GM18873 (cell line): ENCODE data around the gene SP100.
A peak's percentile ranks its signal among the peaks of the same experiment; 100 is the strongest.

ENCODE experiments used
- ATAC-seq: cut with Tn5 transposase; IDR thresholded peaks from one replicate; pipeline ENCODE4 v1.9.1; 2021; ENCODE audit warnings: mild to moderate bottlenecking, moderate library complexity, moderate number of reproducible peaks; ENCODE audit not compliant: unreplicated experiment, low FRiP score

The SP100 gene

GRCh38 chr2:230521386-230521785, 105.4 kb downstream of the SP100 start:
- ATAC-seq, result no peak

- ATAC-seq, result no peak
Measured at GRCh38 chr2:230525682-230526081, 109.7 kb downstream of the SP100 start.

- ATAC-seq, result peak; percentile 53
Measured at GRCh38 chr2:230537531-230537976, 121.6 kb downstream of the SP100 start.

DNA sequence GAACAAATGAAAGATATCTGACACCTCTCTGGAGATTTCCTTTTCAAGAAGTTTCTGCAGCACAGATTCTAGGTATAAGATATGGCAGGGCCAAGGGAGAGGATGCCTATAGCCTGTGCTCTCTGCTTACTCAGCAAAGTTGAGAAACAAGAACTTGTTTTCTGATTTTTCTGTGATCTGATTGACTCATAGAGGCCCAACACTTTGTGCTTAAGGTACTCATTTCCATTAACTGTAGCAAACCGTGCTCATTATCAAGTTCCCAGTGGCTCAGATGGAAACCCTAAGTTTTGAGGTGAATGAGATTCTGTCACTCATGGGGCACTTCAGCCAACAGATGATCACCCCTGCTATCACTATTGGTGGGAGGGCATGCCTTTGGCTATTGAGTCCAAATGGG, 124.3 kb downstream of the SP100 start:
- no peak for ATAC-seq

- peak; percentile 77 for ATAC-seq
Measured at GRCh38 chr2:230541934-230542380, 126.0 kb downstream of the SP100 start.

GRCh38 chr2:230542751-230543150, 126.8 kb downstream of the SP100 start:
- no peak for ATAC-seq

GRCh38 chr2:230552181-230552580, 136.2 kb downstream of the SP100 start:
- ATAC-seq, result no peak

- ATAC-seq, result no peak
Measured at GRCh38 chr2:230557065-230557464, 141.1 kb downstream of the SP100 start.

GRCh38 chr2:230564805-230565779, 149.1 kb downstream of the SP100 start:
- ATAC-seq, result no peak

GRCh38 chr2:230569298-230569697, 153.3 kb downstream of the SP100 start:
- ATAC-seq, result no peak

GRCh38 chr2:230570987-230571386, 155.0 kb downstream of the SP100 start:
- ATAC-seq, result no peak

DNA sequence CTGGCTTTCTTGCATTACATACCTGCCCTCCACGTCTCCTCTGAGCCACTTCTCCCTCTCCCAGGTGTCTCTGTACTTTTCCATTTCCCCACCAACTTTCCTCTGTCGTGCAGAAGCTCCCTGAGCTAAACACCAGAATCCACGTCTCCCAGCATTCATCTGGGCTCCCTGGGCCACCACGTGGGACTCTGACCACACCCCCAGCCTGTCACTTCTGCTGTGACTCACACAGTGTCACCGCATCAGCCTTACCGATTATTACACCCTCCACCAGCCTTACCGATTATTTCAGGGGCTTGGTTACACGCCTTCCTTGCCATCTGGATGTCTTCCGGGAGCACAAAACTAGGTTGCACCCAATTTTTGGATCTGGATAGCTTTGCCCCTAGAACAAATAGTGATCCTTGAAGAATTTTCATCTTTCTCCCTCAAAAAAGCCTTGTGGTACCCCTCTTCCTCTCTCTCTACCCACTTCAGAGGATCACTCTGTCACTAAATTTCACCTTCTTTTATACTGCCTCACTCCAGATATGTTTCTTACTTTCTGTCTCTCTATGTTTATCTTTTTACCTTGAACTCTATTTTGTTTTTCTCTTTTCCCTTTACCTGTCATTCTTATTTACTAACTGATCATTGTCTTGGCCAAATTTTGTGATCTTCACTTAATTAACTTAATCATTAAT, 159.8 kb downstream of the SP100 start:
- no peak for ATAC-seq

DNA sequence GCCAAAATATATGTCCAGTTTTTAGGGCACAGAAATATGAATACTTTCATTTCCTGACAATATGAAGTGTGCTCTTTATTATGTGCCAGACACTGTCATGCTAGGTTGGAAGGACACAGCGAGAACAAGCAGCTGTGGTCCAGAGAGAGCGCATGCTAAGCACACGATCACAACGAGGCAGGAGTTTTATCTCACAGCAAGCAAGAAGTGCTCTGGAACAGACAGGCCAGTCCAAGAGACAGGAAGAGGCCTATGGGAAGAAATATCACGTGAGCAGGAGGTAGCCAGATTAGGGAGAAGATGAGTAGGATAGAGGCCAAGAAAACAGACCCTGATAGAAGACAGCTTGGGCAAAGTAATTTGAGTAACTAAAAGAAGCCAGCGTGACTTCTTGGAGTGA, 161.1 kb downstream of the SP100 start:
- ATAC-seq, result no peak

- no peak for ATAC-seq
Measured at GRCh38 chr2:230578106-230578505, 162.1 kb downstream of the SP100 start.

DNA sequence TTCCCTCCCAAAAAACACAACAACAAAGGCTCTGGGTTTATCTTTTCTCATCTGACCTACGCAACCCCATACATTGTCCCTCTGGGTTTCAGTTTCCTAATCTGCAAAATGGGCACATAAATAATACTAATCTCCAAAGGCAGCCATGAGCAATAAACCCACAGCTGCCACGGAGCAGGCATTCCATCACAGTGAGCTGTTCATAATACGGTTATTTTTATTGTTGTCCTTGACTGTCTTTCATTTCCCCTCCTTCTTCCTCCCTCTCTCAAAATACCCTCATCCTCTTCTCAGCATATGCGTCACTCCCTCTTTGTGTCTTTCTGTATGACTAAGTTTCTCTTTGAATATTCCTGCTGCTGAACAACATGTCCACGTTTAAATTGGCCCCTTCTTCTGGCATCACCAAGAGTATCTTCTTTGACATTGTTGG, 166.9 kb downstream of the SP100 start:
- peak; percentile 58 for ATAC-seq

DNA sequence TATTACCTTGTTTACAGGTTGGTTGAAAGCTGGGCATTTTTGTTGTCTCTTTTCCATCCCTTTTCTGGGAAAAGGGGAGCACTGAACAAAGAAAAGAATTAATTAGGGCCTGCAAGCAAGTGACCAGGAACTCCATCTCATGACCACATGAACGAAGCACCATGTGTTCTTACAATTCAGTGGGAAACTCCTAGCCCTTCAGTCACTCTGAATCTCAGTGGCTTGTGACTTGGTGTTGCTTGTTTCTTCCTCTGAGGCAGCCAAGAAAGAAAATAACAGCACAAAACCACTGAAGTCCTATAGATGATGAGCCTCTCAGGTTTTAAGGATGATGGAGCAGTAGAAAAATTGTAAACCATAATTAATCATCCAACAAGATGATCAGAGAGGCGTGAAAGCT, 167.6 kb downstream of the SP100 start:
- no peak for ATAC-seq

DNA sequence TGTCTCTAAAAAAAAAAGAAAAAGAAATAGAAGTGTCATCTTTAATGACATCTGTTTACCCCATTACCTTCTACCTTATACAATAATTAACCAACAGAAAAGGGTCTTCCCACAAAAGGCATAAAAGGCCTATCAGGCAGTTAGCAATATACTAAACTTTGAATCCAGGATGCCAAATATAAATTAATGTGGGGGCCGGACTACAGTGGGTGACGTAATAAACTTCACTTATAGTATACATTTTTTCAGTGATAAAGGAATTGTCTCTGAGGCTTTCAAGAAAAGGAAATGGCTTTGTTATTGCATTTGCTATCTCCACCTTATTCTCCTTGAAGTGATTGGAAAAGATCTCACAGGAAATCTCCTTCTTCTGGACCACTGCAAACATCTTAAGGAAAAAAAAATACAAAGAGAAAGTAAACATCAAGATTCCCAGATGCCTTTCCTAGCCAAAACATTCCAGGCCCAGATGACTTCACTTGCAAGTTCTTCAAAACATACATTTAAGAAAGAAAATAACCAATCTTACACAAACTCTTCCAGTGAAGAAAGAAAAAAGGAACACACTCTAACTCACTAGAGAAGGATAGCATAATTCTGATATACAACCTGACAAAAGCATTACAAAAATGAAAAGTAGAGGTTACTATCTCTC, 170.5 kb downstream of the SP100 start:
- no peak for ATAC-seq

DNA sequence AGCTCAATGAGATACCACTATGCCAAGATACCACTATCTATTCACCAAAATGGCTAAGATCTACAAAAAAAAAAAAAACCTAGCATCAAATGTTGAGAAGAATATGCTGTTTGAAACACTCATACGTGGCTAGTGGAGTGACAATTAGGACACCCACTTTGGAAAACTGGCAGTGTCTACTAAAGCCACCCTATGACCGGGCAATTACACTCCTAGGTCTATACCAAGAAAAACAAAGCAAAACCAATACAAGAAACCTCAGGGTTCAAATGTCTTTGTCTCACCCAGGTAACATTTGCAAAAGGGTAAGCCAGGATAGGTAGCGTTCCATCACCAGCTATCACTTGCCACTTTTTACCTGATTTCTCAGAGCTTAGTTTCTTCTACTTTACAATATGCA, 173.0 kb downstream of the SP100 start:
- peak; percentile 2 for ATAC-seq

GRCh38 chr2:230589497-230590015, 173.6 kb downstream of the SP100 start:
- ATAC-seq, result peak; percentile 92

DNA sequence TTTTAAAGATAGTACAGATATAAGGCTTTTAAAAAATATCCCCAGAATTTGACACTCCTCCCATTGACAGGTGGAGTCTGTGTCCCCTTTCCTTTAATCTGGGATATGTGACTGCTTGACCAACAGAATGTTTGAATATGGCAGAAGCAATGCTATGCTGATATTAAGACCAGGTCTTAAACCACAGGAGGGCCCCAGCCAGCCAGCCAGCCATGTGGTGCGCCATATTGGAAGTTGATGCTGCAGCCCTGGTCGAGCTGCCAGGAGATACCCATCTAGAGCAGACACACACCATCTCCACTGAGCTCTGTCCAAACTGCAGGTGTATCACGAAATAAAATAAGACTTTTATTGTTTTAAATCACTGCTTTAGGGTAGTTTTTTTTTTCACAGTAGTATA, 174.3 kb downstream of the SP100 start:
- no peak for ATAC-seq

DNA sequence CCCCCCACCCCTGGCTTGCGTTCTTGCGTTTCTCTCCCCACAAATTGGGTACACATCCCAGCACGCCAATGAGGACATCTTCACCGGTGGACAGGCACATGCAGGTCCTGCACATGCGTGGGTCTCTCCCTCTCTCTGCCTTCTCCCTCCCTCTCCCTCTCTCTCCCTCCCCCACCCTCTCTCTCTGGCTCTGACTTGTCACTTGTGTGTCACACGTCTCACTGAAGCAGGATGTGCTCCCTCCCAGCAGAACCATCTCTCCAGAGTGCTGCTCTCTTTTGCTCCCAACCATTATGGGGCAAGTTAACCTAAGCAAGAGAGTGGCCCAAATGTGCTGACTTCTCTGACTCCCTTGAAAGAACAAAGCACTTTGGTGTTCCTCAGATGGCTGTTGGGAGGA, 175.8 kb downstream of the SP100 start:
- ATAC-seq, result no peak
